GM13977 (cell line): Measurements from ENCODE around the gene FNTB.

ENCODE experiments used
- DNase-seq: peaks from one replicate; pipeline ENCODE4 v3.0.0; 2012; ENCODE audit warnings: low spot score
- in situ Hi-C: fragments of 300-500 bp; cut with MboI; formaldehyde crosslinking; loops from one replicate; pipeline ENCODE4 v1.12.0; 2022; ENCODE audit warnings: low sequenced_read_pairs, low pct_unique_long_range_greater_than_20kb, mixed read lengths, inconsistent platforms; ENCODE audit not compliant: unreplicated experiment
- TF ChIP-seq, protein P1 (sequence below): IDR thresholded peaks from 2 replicates; pipeline ENCODE4 v1.5.1; 2012; ENCODE audit warnings: mild to moderate bottlenecking, control low read depth; ENCODE audit not compliant: insufficient read depth; ENCODE audit errors: extremely low read depth, missing control alignments

Gene FNTB

DNA sequence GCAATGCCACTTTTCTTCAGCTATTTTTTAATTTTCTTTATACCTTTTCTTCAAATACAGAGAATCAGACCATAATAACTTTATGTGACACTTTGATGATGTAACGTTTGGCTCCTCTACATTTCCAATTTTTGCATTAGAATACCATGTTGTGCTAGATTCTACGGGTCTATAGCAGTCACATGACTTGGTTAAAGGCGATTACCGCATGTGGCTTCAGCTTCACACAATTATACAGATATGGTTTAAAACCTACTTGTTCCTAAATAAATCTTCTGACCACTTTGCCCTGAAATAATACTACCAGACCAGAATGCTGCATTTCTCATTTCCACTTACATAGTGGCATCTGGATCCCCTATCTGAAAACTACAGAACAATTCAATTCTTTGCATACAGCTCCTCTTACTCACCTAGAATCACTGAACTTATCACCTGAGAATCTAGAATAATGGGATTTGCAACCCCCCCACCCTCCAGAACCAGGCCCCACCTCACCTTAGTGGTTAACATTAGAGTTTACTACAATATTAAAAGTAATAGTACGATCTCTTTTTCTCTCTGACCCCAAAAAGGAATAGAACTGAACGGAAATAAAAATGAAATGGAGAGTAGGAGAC, 114.3 kb downstream of the FNTB start:
- TF ChIP-seq, protein P1, sequence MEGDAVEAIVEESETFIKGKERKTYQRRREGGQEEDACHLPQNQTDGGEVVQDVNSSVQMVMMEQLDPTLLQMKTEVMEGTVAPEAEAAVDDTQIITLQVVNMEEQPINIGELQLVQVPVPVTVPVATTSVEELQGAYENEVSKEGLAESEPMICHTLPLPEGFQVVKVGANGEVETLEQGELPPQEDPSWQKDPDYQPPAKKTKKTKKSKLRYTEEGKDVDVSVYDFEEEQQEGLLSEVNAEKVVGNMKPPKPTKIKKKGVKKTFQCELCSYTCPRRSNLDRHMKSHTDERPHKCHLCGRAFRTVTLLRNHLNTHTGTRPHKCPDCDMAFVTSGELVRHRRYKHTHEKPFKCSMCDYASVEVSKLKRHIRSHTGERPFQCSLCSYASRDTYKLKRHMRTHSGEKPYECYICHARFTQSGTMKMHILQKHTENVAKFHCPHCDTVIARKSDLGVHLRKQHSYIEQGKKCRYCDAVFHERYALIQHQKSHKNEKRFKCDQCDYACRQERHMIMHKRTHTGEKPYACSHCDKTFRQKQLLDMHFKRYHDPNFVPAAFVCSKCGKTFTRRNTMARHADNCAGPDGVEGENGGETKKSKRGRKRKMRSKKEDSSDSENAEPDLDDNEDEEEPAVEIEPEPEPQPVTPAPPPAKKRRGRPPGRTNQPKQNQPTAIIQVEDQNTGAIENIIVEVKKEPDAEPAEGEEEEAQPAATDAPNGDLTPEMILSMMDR = no peak
- in situ Hi-C loops = no loop called here
- DNase-seq = no peak

DNA sequence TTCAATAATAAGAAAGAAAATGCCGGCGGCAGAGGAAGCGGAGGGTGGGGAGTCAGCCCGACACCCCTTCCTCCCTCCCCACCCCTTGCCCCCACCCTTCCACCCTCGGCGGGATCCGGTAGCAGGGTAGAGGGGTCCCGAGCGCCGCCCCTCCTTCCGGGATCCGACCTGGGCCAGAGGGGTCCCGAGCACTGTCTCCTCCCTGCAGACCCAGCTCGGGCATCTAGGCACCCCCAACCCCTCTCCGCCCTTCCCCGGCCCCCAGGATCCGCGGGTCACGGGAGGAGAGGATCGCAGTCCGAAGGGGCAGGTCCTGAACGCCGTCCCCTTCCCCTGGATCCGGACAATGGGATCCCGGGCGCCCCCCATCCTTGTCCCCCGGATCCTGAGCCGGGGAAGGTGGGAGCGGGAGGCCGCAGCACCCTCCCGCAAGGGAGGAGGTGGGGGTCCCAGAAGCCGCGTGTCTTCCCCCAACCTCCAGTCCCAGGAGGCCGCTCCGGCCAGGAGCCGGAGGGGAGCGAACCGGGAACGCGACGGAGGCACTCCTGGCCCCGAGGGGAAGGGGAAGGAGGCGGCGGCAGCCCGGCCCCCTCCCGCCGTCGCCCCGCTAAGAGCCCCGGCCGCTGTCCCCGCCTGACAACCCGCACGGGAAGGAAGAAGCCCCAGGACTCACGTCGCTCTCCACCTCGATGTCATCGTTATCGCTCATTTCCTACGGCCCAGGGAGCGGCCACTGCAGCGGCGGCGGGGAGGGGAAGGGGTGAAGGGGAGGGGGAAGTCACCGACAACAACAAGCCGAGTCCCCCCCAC, 115.1 kb downstream of the FNTB start:
- in situ Hi-C loops = no loop called here
- DNase-seq = no peak
- TF ChIP-seq, protein P1 = no peak

DNA sequence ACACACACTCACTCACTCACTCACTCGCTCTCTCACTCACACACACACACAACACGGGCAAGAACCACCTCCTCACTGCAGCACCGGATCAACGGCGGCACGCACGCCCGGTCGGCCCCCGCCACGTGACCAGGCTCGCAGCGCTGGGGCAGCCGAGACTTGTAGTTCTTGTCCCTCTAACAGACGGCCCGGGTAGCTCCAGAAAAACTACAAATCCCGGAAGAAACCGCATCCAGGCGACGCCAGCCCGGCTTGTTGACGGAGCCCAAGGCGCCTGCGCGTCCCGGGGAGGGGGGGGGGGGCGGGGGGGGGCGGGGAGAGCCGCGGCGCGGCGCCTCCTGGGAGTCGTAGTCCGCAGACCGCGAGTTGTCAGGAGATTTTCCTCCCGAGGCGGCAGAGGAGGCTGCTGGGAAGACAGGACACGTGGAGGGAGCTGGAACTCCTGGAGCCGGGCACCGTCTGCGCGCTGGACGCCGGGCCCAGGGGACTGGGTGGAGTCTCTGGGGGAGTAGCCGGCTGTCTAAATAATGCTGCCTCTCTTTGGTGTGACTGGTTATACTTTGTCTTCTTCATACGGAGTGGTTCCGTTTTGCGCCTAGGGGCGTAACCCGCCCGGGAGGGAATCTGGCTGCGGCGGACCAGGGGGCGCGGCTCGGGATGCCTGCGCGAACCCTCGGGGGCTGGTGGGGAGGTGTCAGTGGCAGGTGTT, 115.9 kb downstream of the FNTB start, which contains the start of gene MAX:
Gene MAX (minus strand): TSS at position 77 of the 709 bp plus-strand sequence. CDS start 178 bp downstream, outside the sequence.
- peak; percentile 97 for DNase-seq
- in situ Hi-C loops = no loop called here
- TF ChIP-seq, protein P1 = no peak

DNA sequence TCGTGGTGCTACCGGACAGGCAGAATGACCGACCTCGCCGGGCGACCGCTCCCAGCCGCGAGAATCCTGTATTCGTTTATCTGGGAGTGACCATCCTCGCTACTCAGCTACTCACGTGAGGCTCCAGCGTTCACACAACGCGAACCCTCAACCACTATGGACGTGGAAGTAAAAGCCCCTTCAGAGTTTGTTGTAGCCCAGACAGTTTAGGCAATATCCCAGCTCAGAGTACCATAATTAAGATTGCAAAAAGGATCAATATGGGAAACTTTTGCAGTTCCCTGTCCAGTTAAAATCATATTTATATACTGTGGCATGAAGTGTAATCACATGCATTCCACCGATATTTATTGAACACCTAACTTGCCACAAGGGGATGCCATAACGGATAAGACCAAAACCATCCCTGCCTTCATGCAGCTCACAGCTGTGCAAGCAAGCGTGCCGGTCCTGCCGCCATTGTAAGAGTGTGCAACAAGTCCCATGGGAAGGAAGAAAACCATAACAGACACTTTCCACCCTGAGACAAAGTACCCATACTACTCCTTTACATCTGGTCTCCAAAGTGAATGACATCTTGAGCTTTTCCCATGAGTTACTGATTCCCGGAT, 116.6 kb downstream of the FNTB start:
- in situ Hi-C loops = no loop called here
- DNase-seq = no peak
- TF ChIP-seq, protein P1 = peak; percentile 26

DNA sequence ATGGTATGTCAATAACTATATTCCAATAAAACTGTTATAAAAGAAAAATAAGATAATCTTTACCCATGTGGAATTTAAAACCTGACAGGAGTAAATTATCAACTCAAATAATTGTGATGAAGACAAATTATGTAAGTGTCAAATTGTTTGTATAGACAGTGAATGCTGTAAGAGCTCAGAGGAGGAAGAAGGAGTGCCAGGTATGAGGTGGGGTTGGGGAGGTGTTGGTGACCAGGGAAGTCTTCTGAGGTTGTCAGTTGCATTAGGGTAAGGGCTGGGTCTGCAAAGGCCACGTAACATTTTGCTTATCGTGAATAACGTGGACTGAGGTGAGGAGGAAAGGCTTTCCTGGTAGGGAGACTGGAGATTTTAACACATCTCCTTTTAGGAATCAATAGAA, 118.1 kb downstream of the FNTB start:
- in situ Hi-C loops = no loop called here
- TF ChIP-seq, protein P1 = no peak
- no peak for DNase-seq

DNA sequence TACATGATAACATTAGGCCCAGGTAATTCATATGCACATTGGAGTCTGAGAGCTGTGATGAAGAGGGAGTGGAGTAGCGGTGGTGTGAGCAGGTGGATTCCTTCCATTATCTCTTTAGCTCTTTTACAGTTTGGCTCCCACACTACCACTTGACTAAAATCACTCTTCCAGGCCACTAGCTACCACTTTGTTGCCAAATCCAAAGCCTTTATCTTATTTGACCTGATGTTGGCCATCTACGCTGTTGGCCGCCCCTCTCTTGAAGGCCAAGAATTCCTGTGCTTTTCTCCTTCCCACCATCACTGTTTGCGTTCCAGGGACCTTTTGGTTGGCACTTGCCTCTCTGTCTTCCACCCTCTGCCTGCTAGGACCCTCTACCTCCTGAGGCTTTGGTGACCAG, 119.6 kb downstream of the FNTB start:
- in situ Hi-C loops = no loop called here
- DNase-seq = no peak
- TF ChIP-seq, protein P1 = no peak
